Measurements from ENCODE around the gene COX7B2. TPM values are rescaled to one million over a fixed set of nuclear protein-coding genes. Genes with fewer than 3 reads are reported as not detected.

COX7B2 gene
- total RNA-seq, 3 donors from 2014 or later = not detected

DNA sequence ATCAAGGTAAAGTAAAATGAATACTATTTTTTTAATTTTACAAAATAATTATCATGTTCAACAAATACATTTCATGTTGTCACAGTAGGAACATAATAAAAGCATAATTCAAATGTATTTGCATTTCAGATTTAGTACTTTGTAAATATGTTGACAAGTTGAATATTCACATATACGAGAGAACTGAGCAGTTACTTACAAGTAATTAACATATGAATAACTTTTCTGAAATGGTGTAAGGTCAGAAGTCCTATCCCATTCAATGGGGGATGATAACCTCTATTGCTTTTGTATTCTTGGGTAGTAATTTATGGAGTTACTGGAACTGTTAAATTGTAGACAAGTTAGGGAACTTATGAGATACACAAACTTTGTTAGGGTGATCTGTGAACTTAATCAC lies 191.1 kb downstream of the COX7B2 start:
- H3K4me3 ChIP-seq = no peak overlapping the region
- intact Hi-C loops (cut with DNase I; ENCODE audit: low total_unique reads) = no loop called here
- TF ChIP-seq POLR2A (IDR thresholded peaks at IDR 0.05) (no peak), POLR2AphosphoS5 (IDR thresholded peaks at IDR 0.05) (no peak)
- TF ChIP-seq, protein P1, sequence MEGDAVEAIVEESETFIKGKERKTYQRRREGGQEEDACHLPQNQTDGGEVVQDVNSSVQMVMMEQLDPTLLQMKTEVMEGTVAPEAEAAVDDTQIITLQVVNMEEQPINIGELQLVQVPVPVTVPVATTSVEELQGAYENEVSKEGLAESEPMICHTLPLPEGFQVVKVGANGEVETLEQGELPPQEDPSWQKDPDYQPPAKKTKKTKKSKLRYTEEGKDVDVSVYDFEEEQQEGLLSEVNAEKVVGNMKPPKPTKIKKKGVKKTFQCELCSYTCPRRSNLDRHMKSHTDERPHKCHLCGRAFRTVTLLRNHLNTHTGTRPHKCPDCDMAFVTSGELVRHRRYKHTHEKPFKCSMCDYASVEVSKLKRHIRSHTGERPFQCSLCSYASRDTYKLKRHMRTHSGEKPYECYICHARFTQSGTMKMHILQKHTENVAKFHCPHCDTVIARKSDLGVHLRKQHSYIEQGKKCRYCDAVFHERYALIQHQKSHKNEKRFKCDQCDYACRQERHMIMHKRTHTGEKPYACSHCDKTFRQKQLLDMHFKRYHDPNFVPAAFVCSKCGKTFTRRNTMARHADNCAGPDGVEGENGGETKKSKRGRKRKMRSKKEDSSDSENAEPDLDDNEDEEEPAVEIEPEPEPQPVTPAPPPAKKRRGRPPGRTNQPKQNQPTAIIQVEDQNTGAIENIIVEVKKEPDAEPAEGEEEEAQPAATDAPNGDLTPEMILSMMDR (IDR thresholded peaks at IDR 0.05) = no peak
- no peaks in the 10 kb centered on the region for H3K36me3 ChIP-seq
- peaks cover 0 to 9% of the 10 kb centered on the region in 2 donors for H3K9me3 ChIP-seq
- H3K27ac ChIP-seq = no peak overlapping the region
- no peaks in the 10 kb centered on the region for H3K4me1 ChIP-seq
- no peaks in the 10 kb centered on the region for H3K27me3 ChIP-seq
- DNase-seq (ENCODE audit: low spot score in 2 of 2) = no peak

- DNase-seq (ENCODE audit: low spot score in 2 of 2) = no peak
- H3K27me3 ChIP-seq = no peaks in the 10 kb centered on the region
- no peaks in the 10 kb centered on the region for H3K9me3 ChIP-seq
- H3K4me3 ChIP-seq = no peak overlapping the region
- H3K4me1 ChIP-seq = no peaks in the 10 kb centered on the region
- TF ChIP-seq POLR2A (IDR thresholded peaks at IDR 0.05) (no peak), POLR2AphosphoS5 (IDR thresholded peaks at IDR 0.05) (no peak)
- TF ChIP-seq, protein P1 (IDR thresholded peaks at IDR 0.05) = no peak
- intact Hi-C loops (cut with DNase I; ENCODE audit: low total_unique reads) = no loop called here
- no peak overlapping the region for H3K27ac ChIP-seq
- no peaks in the 10 kb centered on the region for H3K36me3 ChIP-seq
These were observed 193.6 kb downstream of the COX7B2 start for GRCh38 chr4:46715468-46715867.

- intact Hi-C loops (cut with DNase I; ENCODE audit: low total_unique reads) = no loop called here
- TF ChIP-seq, protein P1 (IDR thresholded peaks at IDR 0.05) = no peak
- TF ChIP-seq POLR2A (IDR thresholded peaks at IDR 0.05) (no peak), POLR2AphosphoS5 (IDR thresholded peaks at IDR 0.05) (no peak)
- H3K9me3 ChIP-seq = peaks cover 0 to 5% of the 10 kb centered on the region in 2 donors
- no peak overlapping the region for H3K27ac ChIP-seq
- H3K4me3 ChIP-seq = no peak overlapping the region
- no peak for DNase-seq (ENCODE audit: low spot score in 2 of 2)
- H3K4me1 ChIP-seq = no peaks in the 10 kb centered on the region
- H3K27me3 ChIP-seq = no peaks in the 10 kb centered on the region
- no peaks in the 10 kb centered on the region for H3K36me3 ChIP-seq
These were observed 210.2 kb downstream of the COX7B2 start for GRCh38 chr4:46698891-46699290.

Other genes starting within 250 kb of the COX7B2 start
- gene GABRA4, start 84.3 kb upstream of the COX7B2 start, total RNA-seq = under 1 TPM in 1 of 3 donors, not detected in 2; 0.15 TPM
- gene GABRB1, start 122.3 kb upstream of the COX7B2 start, total RNA-seq = 1 to 10 TPM in 1 of 3 donors, not detected in 2; 2.5 TPM

Measured in breast epithelium (tissue), 4 donors.